ENCODE measurements around the gene EHMT1. TPM values are rescaled to one million over a fixed set of nuclear protein-coding genes. Genes with fewer than 3 reads are reported as not detected.

The EHMT1 gene
- total and polyA plus RNA-seq, 2 of the 8 experiments (the other 6 are each of a cell fraction or from before 2014, with no cell fraction given) = 95.7 to 163 TPM

GRCh38 chr9:137881591-137882505 is 263.0 kb downstream of the EHMT1 start (continued):
- no peak for TF ChIP-seq RXRA (IDR thresholded peaks at IDR 0.05; ENCODE audit: insufficient read depth, low read depth, low read length)
- TF ChIP-seq TEAD4 (IDR thresholded peaks at IDR 0.05; ENCODE audit: low read depth, low read length) = no peak
- TF ChIP-seq RBBP5 (IDR thresholded peaks at IDR 0.05; ENCODE audit: borderline replicate concordance, low read depth, low read length) = no peak
- TF ChIP-seq SIRT6 (IDR thresholded peaks at IDR 0.05; ENCODE audit: low read length) = no peak
- no peak for TF ChIP-seq KDM1A (IDR thresholded peaks at IDR 0.05; ENCODE audit: borderline replicate concordance, low read length)
- no peak for TF ChIP-seq JUND (IDR thresholded peaks at IDR 0.05; ENCODE audit: low read length)
- TF ChIP-seq SP2 (IDR thresholded peaks at IDR 0.05; ENCODE audit: low read length) = no peak
- TF ChIP-seq, protein P1, sequence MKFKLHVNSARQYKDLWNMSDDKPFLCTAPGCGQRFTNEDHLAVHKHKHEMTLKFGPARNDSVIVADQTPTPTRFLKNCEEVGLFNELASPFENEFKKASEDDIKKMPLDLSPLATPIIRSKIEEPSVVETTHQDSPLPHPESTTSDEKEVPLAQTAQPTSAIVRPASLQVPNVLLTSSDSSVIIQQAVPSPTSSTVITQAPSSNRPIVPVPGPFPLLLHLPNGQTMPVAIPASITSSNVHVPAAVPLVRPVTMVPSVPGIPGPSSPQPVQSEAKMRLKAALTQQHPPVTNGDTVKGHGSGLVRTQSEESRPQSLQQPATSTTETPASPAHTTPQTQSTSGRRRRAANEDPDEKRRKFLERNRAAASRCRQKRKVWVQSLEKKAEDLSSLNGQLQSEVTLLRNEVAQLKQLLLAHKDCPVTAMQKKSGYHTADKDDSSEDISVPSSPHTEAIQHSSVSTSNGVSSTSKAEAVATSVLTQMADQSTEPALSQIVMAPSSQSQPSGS (IDR thresholded peaks at IDR 0.05; ENCODE audit: low read length) = no peak

All from H1 (cell line).